SK-N-SH treated with all-trans-retinoic acid at 6 μM for 48 hours (cell line): ENCODE data around the gene RFX3.

ENCODE experiments used
- ARNTL ChIP-seq: fragments of 450-650 bp; formaldehyde crosslinking; IDR thresholded peaks from 2 replicates; pipeline ENCODE4 v1.5.0; 2020; ENCODE audit warnings: low read depth, mild to moderate bottlenecking, moderate library complexity, borderline replicate concordance
- BACH2 ChIP-seq: fragments of 250-450 bp; sonication (Bioruptor Pico); IDR thresholded peaks from 2 replicates; pipeline ENCODE4 v1.9.0; 2021; ENCODE audit warnings: mild to moderate bottlenecking, borderline replicate concordance
- RARB ChIP-seq: fragments of 250-450 bp; sonication (Bioruptor Pico); IDR thresholded peaks from 2 replicates; pipeline ENCODE4 v1.8.0; 2021; ENCODE audit warnings: mild to moderate bottlenecking, moderate library complexity
- SNAI2 ChIP-seq: fragments of 250-450 bp; sonication (Bioruptor Pico); IDR thresholded peaks from 2 replicates; pipeline ENCODE4 v1.5.0; 2020; ENCODE audit warnings: mild to moderate bottlenecking, moderate library complexity
- ZC3H10 ChIP-seq: fragments of 250-450 bp; sonication (Bioruptor Pico); IDR thresholded peaks from 2 replicates; pipeline ENCODE4 v1.5.1; 2021; ENCODE audit warnings: mild to moderate bottlenecking, moderate library complexity
- ZFP3 ChIP-seq: fragments of 250-450 bp; sonication (Bioruptor Pico); IDR thresholded peaks from 2 replicates; pipeline ENCODE4 v1.5.0; 2020; ENCODE audit warnings: mild to moderate bottlenecking, moderate library complexity
- ZFP30 ChIP-seq: fragments of 450-650 bp; formaldehyde crosslinking; IDR thresholded peaks from 2 replicates; pipeline ENCODE4 v1.5.0; 2022; ENCODE audit warnings: mild to moderate bottlenecking, moderate library complexity
- ZNF70 ChIP-seq: fragments of 450-650 bp; formaldehyde crosslinking; IDR thresholded peaks from 2 replicates; pipeline ENCODE4 v1.5.0; 2020; ENCODE audit warnings: mild to moderate bottlenecking, moderate library complexity
- TF ChIP-seq, protein P1 (sequence below): fragments of 250-450 bp; sonication (Bioruptor Pico); IDR thresholded peaks from 2 replicates; pipeline ENCODE4 v1.8.0; 2020; ENCODE audit warnings: mild to moderate bottlenecking, moderate library complexity, borderline replicate concordance
- TF ChIP-seq, protein P2 (sequence below): fragments of 250-450 bp; sonication (Bioruptor Pico); IDR thresholded peaks from 2 replicates; pipeline ENCODE4 v1.8.0; 2021; ENCODE audit warnings: low read depth, mild to moderate bottlenecking, moderate library complexity, borderline replicate concordance
- TF ChIP-seq, protein P3 (sequence below): fragments of 250-450 bp; sonication (Bioruptor Pico); IDR thresholded peaks from 2 replicates; pipeline ENCODE4 v1.5.1; 2021; ENCODE audit warnings: mild to moderate bottlenecking, moderate library complexity

DNA sequence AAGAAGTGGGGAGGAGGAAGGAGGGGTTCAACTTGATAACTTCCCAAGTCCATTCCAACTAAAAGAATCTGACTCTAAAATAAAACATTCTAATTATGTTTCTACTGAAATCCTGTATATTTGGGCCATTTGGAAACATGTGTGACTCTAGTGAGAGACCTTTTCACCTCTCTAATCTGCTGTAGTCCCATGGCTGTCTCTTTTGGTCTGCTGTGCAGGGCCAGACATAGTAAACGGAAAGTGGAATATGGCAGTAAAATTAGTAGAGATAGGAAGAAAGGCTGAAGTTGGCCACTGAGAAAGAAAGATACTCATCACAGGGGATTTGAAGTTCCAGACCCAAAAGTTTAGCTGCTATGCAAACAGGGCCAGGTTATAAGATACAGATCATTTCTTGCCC, 15.9 kb downstream of the RFX3 start:
- TF ChIP-seq ZFP3 (CRISPR knock-in tag) (no peak), SNAI2 (CRISPR knock-in tag) (no peak), ZFP30 (no peak), RARB (CRISPR knock-in tag) (no peak), ZNF70 (no peak), BACH2 (CRISPR knock-in tag) (no peak), ZC3H10 (no peak), ARNTL (CRISPR knock-in tag) (no peak)
- TF ChIP-seq, protein P1, sequence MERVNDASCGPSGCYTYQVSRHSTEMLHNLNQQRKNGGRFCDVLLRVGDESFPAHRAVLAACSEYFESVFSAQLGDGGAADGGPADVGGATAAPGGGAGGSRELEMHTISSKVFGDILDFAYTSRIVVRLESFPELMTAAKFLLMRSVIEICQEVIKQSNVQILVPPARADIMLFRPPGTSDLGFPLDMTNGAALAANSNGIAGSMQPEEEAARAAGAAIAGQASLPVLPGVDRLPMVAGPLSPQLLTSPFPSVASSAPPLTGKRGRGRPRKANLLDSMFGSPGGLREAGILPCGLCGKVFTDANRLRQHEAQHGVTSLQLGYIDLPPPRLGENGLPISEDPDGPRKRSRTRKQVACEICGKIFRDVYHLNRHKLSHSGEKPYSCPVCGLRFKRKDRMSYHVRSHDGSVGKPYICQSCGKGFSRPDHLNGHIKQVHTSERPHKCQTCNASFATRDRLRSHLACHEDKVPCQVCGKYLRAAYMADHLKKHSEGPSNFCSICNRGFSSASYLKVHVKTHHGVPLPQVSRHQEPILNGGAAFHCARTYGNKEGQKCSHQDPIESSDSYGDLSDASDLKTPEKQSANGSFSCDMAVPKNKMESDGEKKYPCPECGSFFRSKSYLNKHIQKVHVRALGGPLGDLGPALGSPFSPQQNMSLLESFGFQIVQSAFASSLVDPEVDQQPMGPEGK (CRISPR knock-in tag), result no peak
- TF ChIP-seq, protein P2, sequence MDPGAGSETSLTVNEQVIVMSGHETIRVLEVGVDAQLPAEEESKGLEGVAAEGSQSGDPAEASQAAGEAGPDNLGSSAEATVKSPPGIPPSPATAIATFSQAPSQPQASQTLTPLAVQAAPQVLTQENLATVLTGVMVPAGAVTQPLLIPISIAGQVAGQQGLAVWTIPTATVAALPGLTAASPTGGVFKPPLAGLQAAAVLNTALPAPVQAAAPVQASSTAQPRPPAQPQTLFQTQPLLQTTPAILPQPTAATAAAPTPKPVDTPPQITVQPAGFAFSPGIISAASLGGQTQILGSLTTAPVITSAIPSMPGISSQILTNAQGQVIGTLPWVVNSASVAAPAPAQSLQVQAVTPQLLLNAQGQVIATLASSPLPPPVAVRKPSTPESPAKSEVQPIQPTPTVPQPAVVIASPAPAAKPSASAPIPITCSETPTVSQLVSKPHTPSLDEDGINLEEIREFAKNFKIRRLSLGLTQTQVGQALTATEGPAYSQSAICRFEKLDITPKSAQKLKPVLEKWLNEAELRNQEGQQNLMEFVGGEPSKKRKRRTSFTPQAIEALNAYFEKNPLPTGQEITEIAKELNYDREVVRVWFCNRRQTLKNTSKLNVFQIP (CRISPR knock-in tag), result no peak
- TF ChIP-seq, protein P3, sequence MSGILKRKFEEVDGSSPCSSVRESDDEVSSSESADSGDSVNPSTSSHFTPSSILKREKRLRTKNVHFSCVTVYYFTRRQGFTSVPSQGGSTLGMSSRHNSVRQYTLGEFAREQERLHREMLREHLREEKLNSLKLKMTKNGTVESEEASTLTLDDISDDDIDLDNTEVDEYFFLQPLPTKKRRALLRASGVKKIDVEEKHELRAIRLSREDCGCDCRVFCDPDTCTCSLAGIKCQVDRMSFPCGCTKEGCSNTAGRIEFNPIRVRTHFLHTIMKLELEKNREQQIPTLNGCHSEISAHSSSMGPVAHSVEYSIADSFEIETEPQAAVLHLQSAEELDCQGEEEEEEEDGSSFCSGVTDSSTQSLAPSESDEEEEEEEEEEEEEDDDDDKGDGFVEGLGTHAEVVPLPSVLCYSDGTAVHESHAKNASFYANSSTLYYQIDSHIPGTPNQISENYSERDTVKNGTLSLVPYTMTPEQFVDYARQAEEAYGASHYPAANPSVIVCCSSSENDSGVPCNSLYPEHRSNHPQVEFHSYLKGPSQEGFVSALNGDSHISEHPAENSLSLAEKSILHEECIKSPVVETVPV, result no peak
